GM23338 (cell line): ENCODE data around the gene KCNN3. TPM values are rescaled to one million over a fixed set of nuclear protein-coding genes. Genes with fewer than 3 reads are reported as not detected.

ENCODE experiments used
- ATAC-seq: fragments of 200-7000 bp; cut with Tn5 transposase; 3 replicates; pipeline ENCODE4 v1.9.1; 2020
- DNase-seq: peaks from one replicate; pipeline ENCODE4 v3.0.0-alpha.2; 2015; ENCODE audit warnings: low spot score
- H2AFZ ChIP-seq: fragments of 200-600 bp; sonication (generic); 2 replicates; pipeline ENCODE4 v1.8.0; 2016; ENCODE audit warnings: antibody characterized with exemption, mild to moderate bottlenecking, moderate library complexity
- H3F3A ChIP-seq: fragments of 200-600 bp; sonication (generic); replicated peaks from 2 replicates; pipeline ENCODE4 v1.8.0; 2017; ENCODE audit warnings: antibody characterized with exemption, mixed run types, low read depth
- H3K27ac ChIP-seq: fragments of 200-600 bp; sonication (generic); 2 replicates; pipeline ENCODE4 v1.6.1; 2016; ENCODE audit warnings: low read depth
- H3K27me3 ChIP-seq: fragments of 200-600 bp; sonication (generic); 2 replicates; pipeline ENCODE4 v1.8.0; 2016; ENCODE audit warnings: mild to moderate bottlenecking, mixed run types, moderate library complexity; ENCODE audit not compliant: insufficient read depth
- H3K36me3 ChIP-seq: fragments of 200-600 bp; sonication (generic); 2 replicates; pipeline ENCODE4 v1.8.0; 2016; ENCODE audit warnings: mild to moderate bottlenecking; ENCODE audit not compliant: insufficient read depth
- H3K4me1 ChIP-seq: fragments of 200-600 bp; sonication (generic); 2 replicates; pipeline ENCODE4 v1.8.0; 2016; ENCODE audit warnings: mild to moderate bottlenecking, moderate library complexity; ENCODE audit not compliant: insufficient read depth
- H3K4me2 ChIP-seq: fragments of 200-600 bp; sonication (generic); 2 replicates; pipeline ENCODE4 v1.7.1; 2017; ENCODE audit warnings: mixed run types
- H3K4me3 ChIP-seq: fragments of 200-600 bp; sonication (generic); 2 replicates; pipeline ENCODE4 v1.6.1; 2016; ENCODE audit warnings: mixed run types
- H3K79me2 ChIP-seq: fragments of 200-600 bp; sonication (generic); replicated peaks from 2 replicates; pipeline ENCODE4 v1.8.0; 2017; ENCODE audit warnings: mild to moderate bottlenecking; ENCODE audit not compliant: insufficient read depth
- H3K9me2 ChIP-seq: fragments of 200-600 bp; sonication (generic); 2 replicates; pipeline ENCODE4 v1.8.0; 2017; ENCODE audit not compliant: insufficient read depth
- H4K20me1 ChIP-seq: fragments of 200-600 bp; sonication (generic); replicated peaks from 2 replicates; pipeline ENCODE4 v1.8.0; 2017; ENCODE audit warnings: mild to moderate bottlenecking; ENCODE audit not compliant: insufficient read depth
- H3K27ac Mint-ChIP-seq: 2 replicates; pipeline ENCODE4 v1.8.0; 2020; ENCODE audit warnings: inconsistent platforms, mild to moderate bottlenecking, moderate library complexity, mixed read lengths
- H3K27me3 Mint-ChIP-seq: 3 replicates; pipeline ENCODE4 v1.8.0; 2022; ENCODE audit warnings: low read depth, mild to moderate bottlenecking, moderate library complexity, mixed read lengths, inconsistent platforms; ENCODE audit not compliant: insufficient read depth, poor library complexity
- H3K36me3 Mint-ChIP-seq: 3 replicates; pipeline ENCODE4 v1.8.0; 2021; ENCODE audit warnings: low read depth, mild to moderate bottlenecking, inconsistent platforms, moderate library complexity, mixed read lengths
- H3K4me1 Mint-ChIP-seq: 3 replicates; pipeline ENCODE4 v1.8.0; 2020; ENCODE audit warnings: mild to moderate bottlenecking, inconsistent platforms, mixed read lengths
- H3K4me3 Mint-ChIP-seq: 3 replicates; pipeline ENCODE4 v1.8.0; 2021; ENCODE audit warnings: moderate library complexity, mild to moderate bottlenecking, inconsistent platforms, mixed read lengths
- H3K9me3 Mint-ChIP-seq: 3 replicates; pipeline ENCODE4 v1.8.0; 2020; ENCODE audit warnings: moderate library complexity, mild to moderate bottlenecking, inconsistent platforms, mixed read lengths
- EZH2 ChIP-seq: fragments of 200-600 bp; sonication (generic); IDR thresholded peaks from one replicate; pipeline ENCODE4 v1.8.0; 2017; ENCODE audit warnings: antibody characterized with exemption, mild to moderate bottlenecking, low read depth; ENCODE audit not compliant: unreplicated experiment
- EZH2phosphoT487 ChIP-seq: fragments of 200-600 bp; sonication (generic); IDR thresholded peaks from one replicate; pipeline ENCODE4 v1.8.1; 2018; ENCODE audit warnings: antibody characterized with exemption; ENCODE audit not compliant: unreplicated experiment
- JUNB ChIP-seq: IDR thresholded peaks from one replicate; pipeline ENCODE4 v1.6.1; 2016; ENCODE audit warnings: antibody characterized with exemption; ENCODE audit not compliant: unreplicated experiment
- NANOG ChIP-seq: IDR thresholded peaks from 2 replicates; pipeline ENCODE4 v1.6.1; 2016; ENCODE audit warnings: antibody characterized with exemption, borderline replicate concordance
- ZNF114 ChIP-seq: fragments of 250-450 bp; sonication (Bioruptor Pico); IDR thresholded peaks from 2 replicates; pipeline ENCODE4 v1.5.0; 2020; ENCODE audit warnings: mild to moderate bottlenecking, moderate library complexity
- ZNF331 ChIP-seq: fragments of 250-450 bp; sonication (Bioruptor Pico); IDR thresholded peaks from 2 replicates; pipeline ENCODE4 v1.5.0; 2020; ENCODE audit warnings: low read depth, mild to moderate bottlenecking, moderate library complexity
- polyA plus RNA-seq: library from polyadenylated mRNA; unstranded; fragments of >200 nt; fragmentation: Nextera tagmentation; extraction: Ambion mirVana; gene quantifications from 2 replicates; pipeline ENCODE4 v1.2.1, GENCODE V29; 2016
- total RNA-seq: library from RNA; depleted of rRNA; stranded (reverse); fragments of >200 nt; shearing (Covaris generic); gene quantifications from 2 replicates; pipeline ENCODE4 v1.2.3, GENCODE V29; 2014
- TF ChIP-seq, protein P1 (sequence below), 2 experiments: fragments of 200-600 bp in 1 of 2; sonication (generic) in 1 of 2; conservative IDR thresholded peaks; 2 replicates each; pipeline versions ENCODE4 v1.5.1 to v1.6.1; 2016 to 2017; ENCODE audit warnings: antibody characterized with exemption in 2 of 2, low read depth in 2 of 2, mild to moderate bottlenecking in 2 of 2, moderate library complexity in 1 of 2
- TF ChIP-seq, protein P2 (sequence below): IDR thresholded peaks from 2 replicates; pipeline ENCODE4 v1.6.1; 2016; ENCODE audit warnings: antibody characterized with exemption
- TF ChIP-seq, protein P3 (sequence below): IDR thresholded peaks from one replicate; pipeline ENCODE4 v1.6.1; 2018; ENCODE audit warnings: antibody characterized with exemption; ENCODE audit not compliant: unreplicated experiment

KCNN3 gene
- total and polyA plus RNA-seq, 2 experiments from 2014 or later, result 1.9 to 3.0 TPM

DNA sequence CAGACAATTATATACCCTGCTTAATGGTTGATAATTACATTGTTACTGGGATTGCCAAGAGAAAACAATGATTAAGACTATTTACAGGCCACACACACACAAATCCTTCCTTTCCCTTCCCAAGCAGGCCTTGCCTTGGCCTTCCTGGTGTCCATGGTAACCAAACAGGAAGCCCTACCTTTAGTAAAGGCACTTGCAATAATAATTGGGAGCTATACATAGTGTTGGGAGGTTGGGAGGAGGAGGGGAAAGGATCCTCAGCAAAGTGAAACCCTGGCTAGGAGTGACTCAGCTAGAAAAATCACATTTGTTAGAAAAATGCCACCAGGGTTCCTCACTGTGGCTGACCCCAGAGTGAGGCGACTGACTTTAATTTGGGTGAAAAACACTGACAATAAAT lies 139.8 kb downstream of the KCNN3 start:
- Histone ChIP-seq H3K9me2 (no peaks in the 10 kb centered on the region), H3K4me2 (peak overlapping the region; percentile 6; the same call in 1 of the 2 replicates), H3K27ac (no peak overlapping the region), H4K20me1 (no peaks in the 10 kb centered on the region), H3K27me3 (no peaks in the 10 kb centered on the region), H3K79me2 (no peaks in the 10 kb centered on the region), H3K4me3 (no peak overlapping the region), H2AFZ (no peak overlapping the region), H3F3A (no peaks in the 10 kb centered on the region), H3K4me1 (peaks cover 16% of the 10 kb centered on the region), H3K36me3 (no peaks in the 10 kb centered on the region)
- DNase-seq, result peak; percentile 76
- Mint-ChIP-seq H3K27me3 (peaks cover 7% of the 10 kb centered on the region), H3K27ac (peak overlapping the region; percentile 94), H3K4me1 (peaks cover 44% of the 10 kb centered on the region), H3K36me3 (no peaks in the 10 kb centered on the region), H3K9me3 (no peaks in the 10 kb centered on the region; the same call in 2 of the 3 replicates), H3K4me3 (no peak overlapping the region)
- TF ChIP-seq, protein P1, sequence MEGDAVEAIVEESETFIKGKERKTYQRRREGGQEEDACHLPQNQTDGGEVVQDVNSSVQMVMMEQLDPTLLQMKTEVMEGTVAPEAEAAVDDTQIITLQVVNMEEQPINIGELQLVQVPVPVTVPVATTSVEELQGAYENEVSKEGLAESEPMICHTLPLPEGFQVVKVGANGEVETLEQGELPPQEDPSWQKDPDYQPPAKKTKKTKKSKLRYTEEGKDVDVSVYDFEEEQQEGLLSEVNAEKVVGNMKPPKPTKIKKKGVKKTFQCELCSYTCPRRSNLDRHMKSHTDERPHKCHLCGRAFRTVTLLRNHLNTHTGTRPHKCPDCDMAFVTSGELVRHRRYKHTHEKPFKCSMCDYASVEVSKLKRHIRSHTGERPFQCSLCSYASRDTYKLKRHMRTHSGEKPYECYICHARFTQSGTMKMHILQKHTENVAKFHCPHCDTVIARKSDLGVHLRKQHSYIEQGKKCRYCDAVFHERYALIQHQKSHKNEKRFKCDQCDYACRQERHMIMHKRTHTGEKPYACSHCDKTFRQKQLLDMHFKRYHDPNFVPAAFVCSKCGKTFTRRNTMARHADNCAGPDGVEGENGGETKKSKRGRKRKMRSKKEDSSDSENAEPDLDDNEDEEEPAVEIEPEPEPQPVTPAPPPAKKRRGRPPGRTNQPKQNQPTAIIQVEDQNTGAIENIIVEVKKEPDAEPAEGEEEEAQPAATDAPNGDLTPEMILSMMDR (conservative IDR thresholded peaks at IDR 0.05; ENCODE audit: low read depth in 2 of 2), result no peak
- TF ChIP-seq, protein P2, sequence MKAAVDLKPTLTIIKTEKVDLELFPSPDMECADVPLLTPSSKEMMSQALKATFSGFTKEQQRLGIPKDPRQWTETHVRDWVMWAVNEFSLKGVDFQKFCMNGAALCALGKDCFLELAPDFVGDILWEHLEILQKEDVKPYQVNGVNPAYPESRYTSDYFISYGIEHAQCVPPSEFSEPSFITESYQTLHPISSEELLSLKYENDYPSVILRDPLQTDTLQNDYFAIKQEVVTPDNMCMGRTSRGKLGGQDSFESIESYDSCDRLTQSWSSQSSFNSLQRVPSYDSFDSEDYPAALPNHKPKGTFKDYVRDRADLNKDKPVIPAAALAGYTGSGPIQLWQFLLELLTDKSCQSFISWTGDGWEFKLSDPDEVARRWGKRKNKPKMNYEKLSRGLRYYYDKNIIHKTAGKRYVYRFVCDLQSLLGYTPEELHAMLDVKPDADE, result no peak
- no peak for TF ChIP-seq JUNB
- peak; percentile 53 for ATAC-seq

DNA sequence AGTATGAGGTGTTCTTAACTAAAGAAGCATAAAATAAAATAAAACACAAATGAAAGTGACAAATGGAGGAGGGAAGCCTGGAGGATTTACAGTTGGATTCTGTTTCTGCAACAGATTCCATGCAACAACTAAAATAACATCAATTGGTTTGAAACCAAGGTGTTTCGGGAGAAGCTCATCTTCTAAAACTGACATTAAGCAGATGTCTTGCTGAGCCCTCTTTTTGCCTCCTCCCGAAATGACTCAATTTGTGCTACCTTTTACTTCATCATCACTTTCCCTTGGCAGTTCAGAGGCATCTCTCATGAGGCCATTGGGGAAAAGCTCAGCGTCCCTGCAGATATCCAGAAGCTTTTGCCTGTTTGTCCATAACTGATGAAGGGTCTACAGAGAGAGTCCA lies 140.5 kb downstream of the KCNN3 start:
- DNase-seq (no peak), ATAC-seq (no peak)
- Histone ChIP-seq H2AFZ (no peak overlapping the region), H3K4me3 (no peak overlapping the region), H3K9me2 (no peaks in the 10 kb centered on the region), H3K27ac (no peak overlapping the region), H3K4me2 (no peak overlapping the region), H3K36me3 (no peaks in the 10 kb centered on the region), H3K79me2 (no peaks in the 10 kb centered on the region), H3K4me1 (peaks cover 16% of the 10 kb centered on the region), H4K20me1 (no peaks in the 10 kb centered on the region), H3K27me3 (no peaks in the 10 kb centered on the region), H3F3A (no peaks in the 10 kb centered on the region)
- peaks cover 7% of the 10 kb centered on the region for H3K27me3 Mint-ChIP-seq
- no peak overlapping the region for H3K4me3 Mint-ChIP-seq
- peak overlapping the region; percentile 94; the same call in 1 of the 2 replicates for H3K27ac Mint-ChIP-seq
- H3K36me3 Mint-ChIP-seq, result no peaks in the 10 kb centered on the region
- peaks cover 44% of the 10 kb centered on the region for H3K4me1 Mint-ChIP-seq
- H3K9me3 Mint-ChIP-seq, result no peaks in the 10 kb centered on the region; the same call in 2 of the 3 replicates
- TF ChIP-seq JUNB (no peak), EZH2phosphoT487 (no peak), ZNF114 (CRISPR knock-in tag) (no peak), NANOG (no peak), ZNF331 (CRISPR knock-in tag) (no peak), EZH2 (no peak)
- TF ChIP-seq, protein P1 (conservative IDR thresholded peaks at IDR 0.05; ENCODE audit: low read depth in 2 of 2), result no peak
- TF ChIP-seq, protein P2, result no peak
- TF ChIP-seq, protein P3, sequence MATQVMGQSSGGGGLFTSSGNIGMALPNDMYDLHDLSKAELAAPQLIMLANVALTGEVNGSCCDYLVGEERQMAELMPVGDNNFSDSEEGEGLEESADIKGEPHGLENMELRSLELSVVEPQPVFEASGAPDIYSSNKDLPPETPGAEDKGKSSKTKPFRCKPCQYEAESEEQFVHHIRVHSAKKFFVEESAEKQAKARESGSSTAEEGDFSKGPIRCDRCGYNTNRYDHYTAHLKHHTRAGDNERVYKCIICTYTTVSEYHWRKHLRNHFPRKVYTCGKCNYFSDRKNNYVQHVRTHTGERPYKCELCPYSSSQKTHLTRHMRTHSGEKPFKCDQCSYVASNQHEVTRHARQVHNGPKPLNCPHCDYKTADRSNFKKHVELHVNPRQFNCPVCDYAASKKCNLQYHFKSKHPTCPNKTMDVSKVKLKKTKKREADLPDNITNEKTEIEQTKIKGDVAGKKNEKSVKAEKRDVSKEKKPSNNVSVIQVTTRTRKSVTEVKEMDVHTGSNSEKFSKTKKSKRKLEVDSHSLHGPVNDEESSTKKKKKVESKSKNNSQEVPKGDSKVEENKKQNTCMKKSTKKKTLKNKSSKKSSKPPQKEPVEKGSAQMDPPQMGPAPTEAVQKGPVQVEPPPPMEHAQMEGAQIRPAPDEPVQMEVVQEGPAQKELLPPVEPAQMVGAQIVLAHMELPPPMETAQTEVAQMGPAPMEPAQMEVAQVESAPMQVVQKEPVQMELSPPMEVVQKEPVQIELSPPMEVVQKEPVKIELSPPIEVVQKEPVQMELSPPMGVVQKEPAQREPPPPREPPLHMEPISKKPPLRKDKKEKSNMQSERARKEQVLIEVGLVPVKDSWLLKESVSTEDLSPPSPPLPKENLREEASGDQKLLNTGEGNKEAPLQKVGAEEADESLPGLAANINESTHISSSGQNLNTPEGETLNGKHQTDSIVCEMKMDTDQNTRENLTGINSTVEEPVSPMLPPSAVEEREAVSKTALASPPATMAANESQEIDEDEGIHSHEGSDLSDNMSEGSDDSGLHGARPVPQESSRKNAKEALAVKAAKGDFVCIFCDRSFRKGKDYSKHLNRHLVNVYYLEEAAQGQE, result no peak
